Muscle of arm (tissue), 12 donors: ENCODE measurements around the gene NFATC1. TPM values are rescaled to one million over a fixed set of nuclear protein-coding genes. Genes with fewer than 3 reads are reported as not detected.

Experiments used
- DNase-seq: peaks from one replicate; pipeline ENCODE4 v3.0.0-alpha.2; 2013
- polyA plus RNA-seq, 12 donors: library from polyadenylated mRNA; unstranded; fragments of 120-200 nt; gene quantifications; one replicate each; pipeline ENCODE4 v1.2.1, GENCODE V29; 2013; ENCODE audit not compliant: insufficient read length in 12 of 12

Gene NFATC1
- polyA plus RNA-seq, 12 donors, result 10.7 to 24.6 (median 13.5) TPM; not detected in 1

GRCh38 chr18:79506191-79507075 lies 110.7 kb downstream of the NFATC1 start:
- DNase-seq, result no peak

- DNase-seq, result peak; percentile 53
Observed at GRCh38 chr18:79507076-79507545, 111.4 kb downstream of the NFATC1 start.

DNA sequence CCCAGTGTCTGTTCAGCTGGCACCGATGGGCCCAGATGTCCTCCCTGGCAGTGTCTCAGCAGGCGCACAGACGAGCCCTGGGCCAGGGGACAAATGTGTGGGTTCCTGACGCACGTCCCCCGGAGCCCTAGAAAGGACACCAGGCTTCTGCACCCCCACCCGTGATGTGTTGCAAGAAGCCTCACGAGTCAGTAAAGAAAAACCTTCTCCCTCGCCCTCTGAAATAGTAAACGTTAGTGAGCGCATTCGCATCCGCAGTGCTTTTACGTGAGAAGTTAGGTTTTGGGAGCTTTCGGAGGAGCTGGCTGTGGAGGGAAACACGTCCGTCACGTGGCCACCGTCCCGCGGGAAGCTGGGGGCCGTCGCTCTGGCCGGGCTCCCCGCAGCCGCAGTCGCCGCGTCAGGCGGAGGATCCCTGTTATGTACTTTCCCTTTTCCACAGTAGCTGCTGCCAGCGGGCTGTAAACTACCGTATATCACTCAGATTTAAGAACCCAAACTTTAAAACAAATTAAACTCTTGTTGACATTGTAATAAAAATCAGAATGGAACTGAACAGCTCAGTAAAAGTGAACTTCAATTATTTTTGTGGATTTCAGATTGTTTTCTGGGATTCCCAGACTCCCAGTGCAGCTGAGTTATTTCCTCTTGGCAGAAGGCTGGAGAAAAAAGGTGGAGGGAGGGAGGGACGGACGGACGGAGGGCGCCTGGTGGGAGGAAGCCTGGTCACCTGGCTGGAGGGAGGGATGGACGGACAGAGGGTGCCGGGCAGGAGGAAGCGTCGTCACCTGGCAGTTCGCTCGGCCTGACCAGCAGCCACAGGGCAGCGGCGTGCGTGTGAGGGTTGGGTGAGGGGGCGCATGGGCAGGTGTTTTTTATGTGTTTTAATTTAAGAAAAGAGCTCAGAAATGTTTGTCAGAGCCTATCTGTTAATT lies 112.1 kb downstream of the NFATC1 start:
- DNase-seq, result peak; percentile 93

DNA sequence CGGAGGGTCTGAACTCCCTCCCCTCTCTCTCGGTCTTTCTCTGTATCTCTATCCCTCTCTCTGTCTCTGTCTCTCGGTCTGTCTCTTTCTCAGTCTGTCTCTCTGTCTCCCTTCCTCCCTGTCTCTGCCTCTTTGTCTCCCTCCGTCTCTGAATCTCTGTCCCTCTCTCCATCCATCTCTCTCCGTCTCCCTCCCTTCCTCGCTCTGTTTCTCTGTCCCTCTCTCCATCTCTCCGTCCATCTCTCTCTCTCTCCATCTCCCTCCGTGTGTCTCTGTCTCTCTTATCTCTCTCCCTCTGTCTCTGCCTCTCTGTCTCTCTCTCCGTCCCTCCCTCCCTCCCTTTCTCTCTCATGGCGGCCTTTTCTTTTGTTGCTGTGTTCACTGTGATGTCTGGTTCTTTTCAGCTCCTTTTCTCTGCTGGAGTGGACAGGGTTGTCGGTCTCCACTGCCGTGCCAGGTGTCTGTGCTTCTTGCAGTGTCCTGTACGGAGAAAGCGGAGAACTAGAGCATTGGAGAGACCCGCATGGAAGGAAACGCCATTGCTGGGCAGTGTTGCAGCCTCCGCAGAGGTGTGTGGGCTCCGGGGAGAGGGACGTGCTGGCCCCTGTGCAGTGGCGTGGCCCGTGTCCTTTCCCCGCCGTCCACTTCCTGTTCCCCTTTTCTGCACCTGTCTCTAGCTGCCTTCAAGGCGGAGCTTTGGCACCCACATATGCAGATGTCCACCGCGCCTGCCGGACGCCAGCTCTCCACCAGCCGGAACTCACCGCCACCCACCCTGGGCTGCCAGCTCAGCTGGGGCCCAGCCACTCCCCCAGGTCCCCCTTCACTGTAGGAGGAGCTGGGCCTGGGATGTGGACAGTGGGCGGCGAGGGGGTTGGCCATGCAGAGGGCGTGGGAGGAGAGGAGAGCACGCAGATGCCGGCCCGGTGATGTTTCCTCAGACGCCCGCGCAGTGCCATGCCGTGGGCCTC lies 113.1 kb downstream of the NFATC1 start:
- no peak for DNase-seq

DNA sequence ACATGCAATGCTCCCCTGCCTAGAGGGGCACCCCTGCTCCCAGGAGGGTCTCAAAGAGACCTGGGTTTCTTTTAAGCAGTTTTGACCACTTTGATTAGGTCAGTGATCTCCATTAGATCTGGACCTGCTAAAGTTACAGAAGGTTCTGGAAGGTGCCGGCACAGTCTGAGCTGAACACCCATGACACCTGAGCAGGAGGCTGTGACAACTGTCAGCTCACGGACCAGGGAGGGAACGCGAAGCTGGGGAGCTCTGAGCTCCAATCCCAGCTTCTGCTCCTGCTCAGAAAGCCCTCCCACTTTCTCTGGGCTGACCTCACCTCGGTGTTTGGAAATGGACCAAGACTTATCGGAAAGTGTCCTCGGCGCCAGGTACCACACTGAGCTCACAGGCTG lies 113.8 kb downstream of the NFATC1 start:
- no peak for DNase-seq

DNA sequence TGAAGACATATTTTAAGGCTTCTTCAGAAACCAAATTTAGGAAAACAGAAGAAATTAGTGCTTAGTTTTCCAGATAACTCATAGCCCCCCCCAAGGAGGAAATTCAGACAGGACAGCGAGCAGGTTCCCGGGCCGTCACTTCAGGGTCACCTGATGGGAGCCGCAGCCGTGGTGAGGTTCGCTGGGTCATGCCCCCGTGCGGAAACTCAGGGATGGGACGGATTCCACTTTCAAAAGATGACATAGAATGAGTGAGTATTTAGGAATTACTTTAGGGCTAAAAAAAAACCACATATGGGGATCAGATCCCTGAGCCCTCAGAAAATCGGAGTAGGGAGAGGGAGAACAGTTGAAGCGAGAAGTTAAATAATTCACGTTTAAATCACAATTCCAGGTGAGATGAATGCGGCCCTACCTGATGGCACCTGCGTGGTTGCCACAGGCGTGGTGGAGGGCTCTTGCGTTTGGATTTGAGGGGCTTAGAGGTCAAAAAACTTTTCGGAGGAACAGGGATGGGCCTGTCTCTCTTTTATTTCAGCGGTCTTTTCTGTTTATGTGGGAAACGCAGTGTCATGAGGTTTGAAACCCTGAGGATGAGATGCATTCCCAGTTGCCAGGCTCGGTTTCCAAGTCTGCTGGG lies 114.4 kb downstream of the NFATC1 start:
- no peak for DNase-seq

DNA sequence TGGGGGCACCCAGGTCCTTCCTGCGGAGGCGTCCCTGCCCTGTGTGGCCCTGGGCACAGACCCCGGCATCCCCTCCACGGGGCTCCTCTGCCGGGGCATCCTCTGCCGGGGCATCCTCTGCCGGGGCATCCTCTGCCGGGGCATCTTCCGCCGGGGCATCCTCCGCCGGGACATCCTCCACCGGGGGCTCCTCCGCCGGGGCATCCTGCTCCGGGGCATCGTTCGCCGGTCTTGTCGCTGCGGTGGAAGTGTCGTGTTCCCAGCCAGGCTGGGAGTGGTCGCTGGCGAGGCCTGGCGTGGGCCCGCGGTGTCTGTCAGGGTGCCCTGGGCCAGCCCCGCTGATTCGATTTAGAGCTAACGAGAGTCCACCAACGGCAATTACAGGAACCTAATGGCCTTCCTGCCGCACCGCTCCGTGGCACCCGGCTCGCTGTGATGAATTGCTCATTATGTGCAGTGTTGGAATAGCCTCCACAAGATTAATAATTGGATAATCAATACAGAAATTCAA lies 115.1 kb downstream of the NFATC1 start:
- no peak for DNase-seq

- no peak for DNase-seq
Observed at GRCh38 chr18:79511271-79511670, 115.5 kb downstream of the NFATC1 start.

DNA sequence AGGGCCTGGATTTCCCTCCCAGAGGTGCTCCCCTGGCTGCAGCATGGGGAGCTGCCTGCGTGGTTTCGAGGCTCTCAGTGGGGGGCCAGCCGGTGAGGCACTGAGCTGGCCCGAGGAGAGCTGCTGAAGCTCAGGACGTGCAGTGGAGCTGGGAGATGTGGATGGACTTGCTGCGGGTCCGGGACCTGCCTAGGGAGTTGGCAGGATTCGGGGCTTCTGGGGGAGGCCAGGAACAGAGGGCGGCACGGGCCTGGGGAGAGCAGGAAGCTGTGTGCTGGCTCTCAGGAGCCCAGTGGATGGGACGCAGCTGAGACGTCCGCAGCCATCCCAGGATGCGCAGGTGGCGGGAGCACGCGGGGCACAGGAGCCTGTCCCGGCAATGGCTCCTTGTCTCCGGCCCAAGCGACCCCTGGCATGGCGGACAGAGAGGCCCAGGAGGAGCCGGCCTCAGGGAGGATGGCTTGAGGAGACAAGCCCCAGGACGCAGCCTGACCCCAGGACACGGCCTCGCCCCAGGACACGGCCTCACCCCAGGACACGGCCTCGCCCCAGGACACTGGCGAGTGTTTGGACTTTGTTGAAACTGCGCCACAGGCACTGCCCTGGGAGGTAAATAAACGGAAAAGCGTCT lies 116.1 kb downstream of the NFATC1 start:
- no peak for DNase-seq

DNA sequence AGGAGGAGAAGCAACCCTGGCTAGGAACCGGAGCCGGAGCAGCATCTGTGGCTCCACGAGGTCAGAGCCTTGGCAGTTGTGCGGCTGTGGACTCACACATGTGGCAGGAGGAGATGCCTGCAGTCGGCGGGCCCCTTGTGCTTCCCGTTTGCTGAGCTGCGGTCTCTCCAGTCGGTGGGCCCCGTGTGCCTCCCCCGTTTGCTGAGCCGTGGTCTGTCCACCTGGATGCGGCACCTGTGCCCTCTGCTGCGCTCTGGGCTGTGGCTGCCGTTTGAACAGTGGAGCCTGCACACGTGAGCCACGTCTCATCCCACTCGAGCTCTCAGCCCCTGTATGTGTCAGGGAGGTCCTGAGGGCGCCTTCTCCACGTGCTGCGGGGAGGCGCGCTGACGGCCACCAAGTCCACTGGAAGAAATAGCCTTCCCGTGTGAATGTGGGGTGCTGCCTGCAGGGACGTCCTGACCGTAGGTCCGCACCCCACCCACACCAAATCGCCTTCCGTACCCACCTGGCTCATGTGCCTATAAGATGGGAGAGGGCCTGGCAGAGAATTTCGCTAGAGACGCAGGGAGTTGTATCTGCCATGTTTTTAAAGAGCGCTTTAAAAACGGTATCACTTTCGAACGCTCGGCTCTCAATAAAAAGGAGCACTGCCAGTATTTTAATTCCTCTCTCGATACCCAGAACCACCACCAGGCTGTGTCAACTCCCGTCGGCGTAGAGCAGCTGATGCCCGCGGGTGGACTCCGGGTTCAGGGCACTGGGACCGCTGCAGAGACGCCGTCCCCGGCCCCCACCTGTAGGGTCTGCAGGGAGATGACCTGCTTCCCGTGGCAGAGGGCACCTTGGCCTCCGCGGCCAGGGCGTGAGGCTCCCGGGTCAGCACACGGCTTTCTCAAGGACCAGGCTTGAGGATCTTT lies 117.0 kb downstream of the NFATC1 start:
- no peak for DNase-seq

- no peak for DNase-seq
Observed at GRCh38 chr18:79513381-79514081, 117.8 kb downstream of the NFATC1 start.

DNA sequence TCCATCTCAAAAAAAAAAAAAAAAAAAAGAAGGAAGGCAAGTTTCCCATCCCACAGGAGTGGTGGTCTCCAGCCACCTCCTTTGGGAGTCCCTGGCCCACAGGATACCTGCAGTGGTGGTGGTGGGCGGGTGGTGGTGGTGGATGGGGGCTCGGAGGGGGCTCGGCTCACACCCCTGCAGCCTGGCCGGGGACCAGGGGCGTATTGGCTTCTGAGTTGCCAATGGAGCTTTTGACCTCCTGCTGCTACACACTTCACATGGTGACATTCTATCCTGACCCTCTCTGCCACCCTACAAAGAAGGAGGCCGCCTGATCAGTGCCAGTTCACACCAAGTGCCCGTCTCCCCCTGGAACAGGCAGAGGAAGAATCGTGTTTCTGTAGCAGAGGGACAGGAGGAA lies 119.6 kb downstream of the NFATC1 start:
- no peak for DNase-seq

- DNase-seq, result no peak
Observed at GRCh38 chr18:79515944-79516351, 120.2 kb downstream of the NFATC1 start.

- no peak for DNase-seq
Observed at GRCh38 chr18:79516441-79516931, 120.8 kb downstream of the NFATC1 start.

DNA sequence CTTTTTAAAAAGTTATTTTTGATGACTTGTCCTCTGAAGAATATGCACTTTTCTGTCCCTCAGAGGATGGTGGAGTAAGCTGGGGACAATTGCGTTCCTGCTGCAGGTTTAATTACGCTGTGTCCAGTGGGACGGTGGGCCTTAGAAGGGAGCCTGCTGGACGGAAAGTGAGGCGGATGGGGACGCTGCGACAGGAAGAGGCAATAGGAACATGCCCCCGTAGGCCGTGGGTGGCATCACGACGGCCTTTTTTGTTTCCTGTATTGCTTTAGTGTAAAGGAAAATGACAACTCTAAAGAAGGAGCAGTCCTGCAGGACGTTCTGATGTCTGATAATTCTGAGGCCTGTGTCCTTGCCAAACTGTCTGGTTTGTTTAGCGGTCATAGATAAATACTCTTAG lies 121.6 kb downstream of the NFATC1 start:
- DNase-seq, result no peak

DNA sequence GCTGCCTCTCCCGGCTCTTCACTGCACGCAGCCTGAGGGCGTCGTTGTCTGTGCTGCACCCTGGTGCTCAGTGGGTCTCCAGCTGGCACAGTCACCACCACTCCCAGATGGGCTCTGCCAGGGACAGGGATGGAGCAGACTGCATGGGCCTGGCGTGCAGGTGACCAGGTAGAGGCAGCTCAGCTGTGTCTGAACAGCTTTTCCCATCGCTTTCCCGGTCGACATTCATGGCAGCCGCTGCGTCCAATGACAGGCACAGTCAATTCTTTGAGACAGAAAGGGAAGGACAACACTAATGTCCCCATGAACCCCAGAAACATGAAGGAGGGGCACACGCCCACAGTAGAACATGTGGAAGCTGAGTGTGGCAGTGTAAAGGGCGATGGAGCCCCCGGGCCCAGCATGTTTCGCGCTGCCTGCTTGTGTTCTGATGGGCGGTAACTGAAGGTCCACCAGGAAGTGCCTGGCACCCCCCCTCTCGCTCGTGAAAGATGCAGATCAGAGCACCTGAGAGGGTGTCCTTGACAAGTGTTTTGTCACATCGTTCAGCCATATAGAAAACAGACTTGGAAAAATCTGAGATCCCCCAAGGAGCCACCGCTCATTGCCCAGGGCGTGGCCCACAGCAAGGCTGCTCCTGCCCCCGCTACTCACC lies 122.4 kb downstream of the NFATC1 start:
- DNase-seq, result no peak

DNA sequence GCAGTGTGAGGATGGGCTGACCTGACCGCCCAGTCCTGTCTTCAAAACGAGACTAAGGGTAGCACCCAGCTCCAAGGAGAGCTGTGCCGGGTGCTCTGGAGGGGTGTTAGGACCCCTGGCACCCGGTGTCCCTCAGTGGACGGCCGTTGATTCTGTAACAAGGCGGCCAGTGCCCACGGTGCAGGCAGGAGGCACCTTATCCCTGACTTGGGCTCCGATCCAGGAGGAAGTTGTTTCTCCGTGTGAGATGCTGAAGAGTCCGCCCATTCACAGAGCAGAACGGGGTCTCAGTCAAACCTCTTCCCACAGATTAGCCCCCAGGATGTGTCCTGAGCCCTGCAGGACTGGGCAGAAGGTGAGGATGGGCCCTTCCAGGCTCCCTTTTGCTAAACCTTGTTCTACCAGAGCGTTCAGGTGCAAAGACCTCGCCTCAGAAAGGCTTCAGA lies 123.0 kb downstream of the NFATC1 start:
- DNase-seq, result no peak
